Stimulated activated CD4-positive, alpha-beta T cell treated with anti-CD3 and anti-CD28 coated beads, Interleukin-15, amount 100 ng/mL, for 24 hours (primary cell): ENCODE data around the gene INCA1.

Experiments
- DNase-seq: peaks from one replicate; pipeline ENCODE4 v3.0.0-alpha.2; 2020

The INCA1 gene

DNA sequence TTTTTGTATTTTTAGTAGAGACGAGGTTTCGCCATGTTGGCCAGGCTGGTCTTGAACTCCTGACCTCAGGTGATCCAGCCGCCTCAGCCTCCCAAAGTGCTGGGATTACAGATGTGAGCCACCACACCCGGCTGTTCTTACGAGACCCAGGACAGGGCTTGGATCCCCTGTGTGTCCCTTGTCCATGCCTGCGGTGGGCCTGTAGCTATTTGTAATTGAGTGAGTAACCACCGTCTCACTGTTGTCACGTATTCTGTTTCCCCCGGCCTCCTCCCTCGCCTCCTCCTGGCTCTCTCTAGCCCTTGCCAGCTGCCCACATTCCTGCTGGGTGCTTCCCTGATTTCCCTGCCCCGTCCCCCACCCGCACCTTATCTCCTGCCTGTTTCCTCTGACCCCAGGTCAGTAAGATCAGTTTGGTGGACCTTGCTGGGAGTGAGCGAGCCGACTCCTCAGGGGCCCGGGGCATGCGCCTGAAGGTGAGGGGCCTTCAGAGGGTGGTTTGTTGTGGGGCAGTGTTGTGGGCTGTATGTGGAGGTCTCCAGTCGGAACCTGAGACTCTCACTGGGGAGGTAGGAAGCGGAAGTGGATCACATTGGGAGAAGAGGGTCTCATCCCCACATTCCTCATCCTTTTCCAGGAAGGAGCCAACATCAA is 6.0 kb upstream of the INCA1 start:
- DNase-seq, result no peak

DNA sequence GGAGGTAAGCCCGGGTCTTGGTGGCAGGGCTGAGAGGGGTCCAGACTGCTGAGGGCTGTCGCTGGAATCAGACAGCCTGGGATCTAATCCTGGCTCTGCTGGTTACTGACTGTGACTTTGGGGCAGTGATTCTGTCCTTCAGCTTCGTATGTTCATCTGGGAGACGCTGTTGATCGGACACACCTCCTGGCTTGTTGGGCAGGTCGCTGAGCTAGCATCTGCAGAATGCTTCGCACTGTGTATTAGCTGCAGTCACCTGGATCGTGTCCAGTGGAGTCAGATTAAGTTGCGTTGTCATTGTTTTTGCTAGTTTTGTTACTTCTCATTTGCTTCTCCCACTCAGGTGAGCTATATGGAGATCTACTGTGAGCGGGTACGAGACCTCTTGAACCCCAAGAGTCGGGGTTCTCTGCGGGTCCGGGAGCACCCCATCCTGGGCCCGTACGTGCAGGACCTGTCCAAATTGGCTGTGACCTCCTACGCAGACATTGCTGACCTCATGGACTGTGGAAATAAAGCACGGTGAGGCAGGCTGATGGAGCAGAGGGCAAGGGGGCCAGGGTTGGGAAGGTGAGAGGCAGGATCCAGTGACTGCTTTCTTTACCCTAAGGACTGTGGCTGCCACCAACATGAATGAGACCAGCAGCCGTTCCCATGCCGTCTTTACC is 4.9 kb upstream of the INCA1 start:
- DNase-seq, result no peak

DNA sequence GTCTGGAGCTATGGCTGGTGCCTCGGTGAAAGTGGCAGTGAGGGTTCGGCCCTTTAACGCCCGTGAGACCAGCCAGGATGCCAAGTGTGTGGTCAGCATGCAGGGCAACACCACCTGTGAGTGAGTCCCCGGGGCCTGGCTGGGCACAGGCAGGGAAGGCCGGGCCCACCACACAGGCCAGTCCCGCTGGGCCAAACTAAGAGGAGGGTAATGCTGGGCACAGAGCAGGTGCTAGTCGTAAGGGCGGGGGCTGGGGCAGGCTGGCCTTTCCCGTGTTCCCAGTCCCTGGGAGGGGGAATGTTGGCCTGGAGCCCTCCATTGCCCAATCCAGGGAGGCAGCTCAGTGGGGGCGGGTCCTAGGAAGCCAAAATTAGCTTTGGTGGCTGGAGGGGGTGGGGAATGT is 2.9 kb upstream of the INCA1 start:
- no peak for DNase-seq

DNA sequence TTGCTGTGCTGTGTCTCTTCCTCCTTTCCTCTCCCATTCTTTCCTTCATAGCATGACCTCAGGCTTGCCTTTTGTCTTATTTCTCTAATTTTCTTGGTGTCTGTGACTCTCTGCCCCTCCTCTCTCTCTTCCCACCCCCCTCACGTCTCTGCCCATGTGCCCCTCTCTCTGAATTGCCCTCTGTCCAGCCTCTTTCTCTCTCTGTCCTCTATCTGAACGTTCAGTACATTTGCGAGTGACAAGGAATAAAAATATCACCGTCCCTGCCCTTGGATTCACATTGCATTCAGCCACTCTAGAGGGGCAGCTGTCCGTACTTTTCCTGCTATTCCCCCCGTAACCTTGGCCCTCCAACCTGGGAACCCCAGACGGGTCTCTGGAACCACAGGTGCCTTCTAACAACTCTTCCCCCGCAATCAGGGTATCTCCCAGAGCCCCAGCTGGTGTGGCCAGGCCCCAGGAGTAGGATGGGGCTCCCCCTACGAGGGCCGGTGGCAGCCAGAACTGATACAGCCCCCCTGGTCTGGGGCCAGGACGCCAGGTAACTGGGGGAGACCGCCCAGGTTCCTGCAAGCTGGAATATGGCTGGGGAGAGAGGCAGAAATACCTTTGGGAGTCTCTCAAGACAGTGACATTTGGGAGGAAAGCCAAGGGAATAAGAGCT is 2.2 kb upstream of the INCA1 start:
- no peak for DNase-seq

DNA sequence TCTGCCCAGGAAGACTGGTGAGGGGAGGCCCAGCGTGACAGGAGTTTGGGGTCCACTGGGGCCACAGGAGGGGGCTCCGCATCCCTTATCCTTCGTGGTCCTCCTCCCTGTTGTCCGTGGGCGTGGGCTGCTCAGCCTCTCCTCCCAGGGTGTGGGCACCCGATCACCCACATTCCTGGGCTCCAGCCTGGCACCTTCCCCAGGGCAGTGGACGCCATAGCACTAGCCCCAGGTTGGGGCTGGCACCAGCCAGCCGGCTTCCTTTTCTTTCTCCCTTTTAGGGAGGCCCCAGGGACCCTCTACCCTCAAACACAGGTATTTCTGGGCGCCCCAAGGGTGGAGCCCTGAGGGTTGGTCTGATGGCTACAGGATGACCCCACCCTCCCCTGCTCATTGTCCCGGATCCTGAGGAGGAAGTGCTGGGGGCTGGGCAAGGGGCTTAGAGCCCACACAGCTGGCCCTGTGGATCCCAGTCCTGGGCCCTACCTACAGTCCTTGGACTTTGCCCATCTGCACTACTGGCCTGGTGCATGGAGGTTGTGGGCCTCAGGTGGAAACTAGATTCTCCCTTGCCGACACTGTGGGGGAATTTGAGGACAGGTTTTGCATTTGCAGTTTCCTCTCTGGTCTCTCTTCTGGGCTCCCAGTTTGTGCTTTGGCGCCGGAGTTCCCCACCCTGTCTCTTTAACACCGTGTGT is 1.6 kb upstream of the INCA1 start:
- no peak for DNase-seq

DNA sequence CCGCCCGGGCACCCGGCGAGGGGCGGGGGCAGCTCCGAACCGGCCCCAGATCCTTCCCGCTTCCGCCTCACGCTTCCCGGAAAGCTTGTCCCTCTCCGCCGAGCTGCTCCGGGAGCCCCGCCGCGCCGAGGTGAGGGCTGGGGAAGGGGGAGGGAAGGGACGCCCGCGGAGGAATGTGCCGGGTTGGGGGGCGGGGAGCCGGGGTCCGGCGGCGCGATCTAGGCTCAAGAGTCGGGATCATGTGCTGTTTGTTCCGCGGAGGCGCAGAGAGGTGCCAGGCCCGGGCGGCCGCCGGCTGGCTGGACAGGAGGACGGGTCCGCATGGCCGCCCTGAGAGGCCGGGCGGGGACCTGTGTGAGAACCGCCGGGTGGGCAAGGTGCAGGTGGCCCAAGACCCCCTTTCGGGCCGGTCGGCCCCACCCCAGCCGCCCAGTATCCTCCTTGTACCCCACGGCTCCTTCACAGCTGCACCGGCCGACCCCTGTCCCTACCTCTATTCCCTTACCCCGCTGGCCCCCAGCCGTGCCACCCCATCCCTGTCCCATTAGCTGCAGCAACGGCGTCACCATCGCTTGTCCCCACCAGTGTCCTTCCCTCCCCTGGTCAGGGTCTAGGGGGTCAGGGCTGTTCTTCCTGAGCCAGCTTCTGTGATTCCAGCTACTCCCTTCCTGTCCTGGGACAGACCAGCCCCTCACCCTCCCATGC is 857 bp upstream of the INCA1 start:
- DNase-seq, result no peak

DNA sequence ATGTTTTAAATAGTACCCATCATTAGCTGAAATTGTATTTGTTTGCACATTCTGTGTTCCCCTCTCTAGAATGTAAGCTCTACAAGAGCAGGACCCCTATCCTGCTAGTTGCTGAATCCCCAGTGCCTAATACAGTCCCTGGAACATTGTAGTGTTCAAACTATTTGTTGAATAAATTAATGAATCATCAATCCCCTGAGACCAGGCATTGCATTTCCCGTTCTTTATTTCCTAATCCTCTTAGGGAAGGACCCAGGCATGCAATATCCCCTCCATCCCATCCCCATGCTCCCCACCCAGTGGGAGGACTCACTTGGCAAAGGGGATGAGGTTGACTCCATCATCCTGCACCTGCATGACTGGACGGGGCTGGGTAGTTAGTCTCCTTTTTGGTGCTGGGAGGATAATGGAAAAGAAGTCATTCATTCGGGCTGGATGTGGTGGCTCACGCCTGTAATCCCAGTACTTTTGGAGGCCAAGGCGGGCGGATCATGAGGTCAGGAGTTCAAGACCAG is 3.2 kb downstream of the INCA1 start:
- no peak for DNase-seq

DNA sequence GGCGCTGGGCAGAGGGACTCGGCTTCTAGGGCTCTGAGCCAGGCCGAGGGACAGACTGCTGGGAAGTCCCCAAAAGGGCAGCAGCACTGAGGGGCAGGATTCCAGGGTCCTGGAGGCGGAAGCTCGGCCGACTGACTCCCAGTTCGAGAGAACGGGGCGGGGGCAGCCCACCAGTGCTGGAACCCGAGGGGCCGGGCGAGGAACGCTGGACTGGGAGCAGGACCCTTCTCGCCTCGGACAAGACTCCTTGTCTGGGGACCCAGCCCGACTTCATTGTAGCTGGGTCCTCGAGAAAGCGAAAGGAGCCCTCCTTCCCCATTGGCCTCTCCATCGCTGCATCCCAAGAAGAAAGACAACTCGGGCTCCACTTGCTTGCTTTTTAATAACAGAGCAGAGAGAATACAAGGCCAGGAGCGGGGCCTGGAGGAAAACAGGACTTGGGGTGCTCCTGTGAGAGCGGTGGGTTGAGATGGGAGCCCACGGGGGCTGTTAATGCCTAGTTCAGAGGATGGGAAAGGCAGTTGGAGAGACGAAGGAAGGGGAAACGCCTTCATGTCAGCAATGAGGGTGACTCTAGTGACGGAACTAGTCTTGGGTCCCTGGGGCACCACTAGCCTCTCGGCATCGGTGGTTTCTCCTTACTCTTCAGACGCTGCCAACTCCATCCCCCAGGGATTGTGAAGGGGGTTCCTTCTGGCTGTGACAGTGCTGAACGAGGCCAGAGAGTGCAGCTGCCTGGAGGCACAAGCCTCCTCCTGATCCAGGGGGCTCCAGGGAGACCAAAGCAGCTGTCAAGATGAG is 9.4 kb downstream of the INCA1 start:
- DNase-seq, result no peak

DNA sequence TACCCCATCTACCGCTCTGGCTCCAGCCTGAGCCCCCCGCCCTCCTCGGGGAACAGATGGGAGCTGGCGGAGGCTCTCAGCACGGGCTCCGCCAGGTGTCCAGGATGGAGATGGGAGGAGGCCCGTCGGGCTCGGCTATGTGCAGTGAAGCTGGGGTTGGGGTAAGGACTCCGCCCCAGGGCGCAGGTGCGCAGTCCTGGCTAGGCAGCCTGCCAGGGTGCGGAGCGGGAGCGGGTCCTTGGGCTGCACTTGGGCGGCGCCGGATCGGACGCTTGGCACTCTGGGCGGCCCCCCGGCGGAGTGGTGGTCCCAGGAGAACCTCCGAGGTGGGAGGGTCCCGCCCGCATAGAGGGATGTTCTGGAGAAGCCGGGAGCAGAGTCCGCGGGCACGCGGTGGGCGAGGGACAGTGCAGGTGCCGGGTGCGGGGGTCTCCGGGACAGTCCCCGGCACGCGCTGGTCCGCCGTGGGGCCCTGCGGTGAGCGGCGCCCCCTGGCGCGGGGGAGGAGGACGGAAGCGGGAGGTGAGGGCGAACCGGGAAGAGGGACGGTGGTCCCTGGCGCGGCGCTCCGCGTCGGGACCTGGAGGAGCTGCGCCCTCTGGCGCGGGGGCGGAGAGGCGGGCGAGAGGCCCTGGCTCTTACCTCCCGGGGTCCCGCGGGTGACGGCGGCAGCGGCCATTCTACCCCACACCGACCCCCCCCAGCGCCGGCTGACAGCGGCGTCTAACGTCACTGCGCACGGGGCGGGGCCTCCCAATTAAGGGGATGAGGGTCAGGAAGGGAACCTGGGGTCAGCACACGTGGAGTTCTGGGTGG is 10.2 kb downstream of the INCA1 start, which contains the start of gene CAMTA2:
Gene CAMTA2, minus strand, starts transcription at position 725 of the 816 bp plus-strand sequence. CDS start 1,453 bp downstream, outside the sequence.
- DNase-seq, result peak; percentile 95

DNA sequence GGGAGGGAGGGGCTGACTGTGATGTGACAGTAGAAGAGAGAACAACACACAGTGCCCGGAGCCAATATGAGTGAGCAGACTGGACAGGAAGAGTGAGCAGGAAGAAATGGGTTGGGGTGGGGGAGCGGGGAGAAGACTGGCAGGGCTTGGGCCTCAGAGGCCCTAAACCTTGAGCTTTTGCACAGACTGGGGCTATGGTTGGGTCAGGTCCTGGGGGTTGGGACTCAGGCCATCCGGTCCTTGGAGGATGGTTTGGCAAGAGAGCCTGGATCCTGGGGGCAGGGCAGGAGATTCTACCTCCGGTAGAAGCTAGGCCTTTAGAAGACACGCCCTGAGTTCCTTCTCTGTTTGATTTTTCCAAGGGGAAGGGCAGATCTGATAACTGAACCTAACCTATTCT is 10.9 kb downstream of the INCA1 start:
- DNase-seq, result no peak

DNA sequence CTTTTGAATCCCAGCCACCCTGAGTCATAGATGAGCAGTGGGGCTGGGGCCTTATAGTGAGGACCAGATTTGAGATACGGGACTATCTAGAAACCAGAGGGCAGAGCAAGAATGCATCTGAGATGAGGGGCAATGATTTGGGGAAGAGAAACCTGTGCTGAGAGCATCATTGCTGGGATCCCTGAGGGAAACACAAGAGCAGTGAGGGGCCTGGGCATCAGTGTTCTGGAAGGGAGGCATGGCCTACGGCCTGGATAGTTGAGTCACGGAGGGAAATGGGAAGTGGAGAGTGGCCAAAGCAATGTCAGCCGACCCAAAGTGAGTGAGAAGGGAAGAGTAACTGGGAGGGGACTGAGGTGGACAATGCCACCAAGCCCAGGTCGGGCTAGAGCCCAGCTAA is 15.0 kb downstream of the INCA1 start:
- no peak for DNase-seq

DNA sequence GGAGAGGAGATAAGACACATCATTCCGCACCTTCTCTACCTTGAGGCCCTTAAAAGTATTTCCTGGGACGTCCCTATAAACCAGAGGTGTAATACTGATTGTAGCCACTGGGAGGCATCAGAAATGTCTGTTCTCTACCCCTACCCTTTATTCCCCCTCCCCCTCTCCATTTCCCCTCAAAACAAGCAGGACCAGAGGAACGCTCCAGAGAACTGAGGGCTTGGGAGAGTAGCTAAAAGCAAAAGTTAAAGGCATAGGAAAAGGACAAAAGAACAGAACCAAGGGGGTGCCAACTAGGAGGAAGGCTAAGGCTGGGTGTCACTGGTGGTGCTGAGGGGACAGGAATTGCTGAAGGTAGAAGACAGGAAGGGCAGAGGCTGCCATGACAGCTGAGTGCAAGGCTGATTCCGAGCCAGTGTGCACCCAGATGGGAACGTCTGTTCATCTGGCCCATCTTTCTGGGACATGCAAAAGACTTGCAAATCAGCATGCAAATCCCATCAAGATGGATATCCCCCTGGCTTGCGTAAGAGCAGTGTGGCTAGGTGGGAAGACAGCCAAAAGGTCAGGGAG is 16.6 kb downstream of the INCA1 start:
- peak; percentile 54 for DNase-seq

DNA sequence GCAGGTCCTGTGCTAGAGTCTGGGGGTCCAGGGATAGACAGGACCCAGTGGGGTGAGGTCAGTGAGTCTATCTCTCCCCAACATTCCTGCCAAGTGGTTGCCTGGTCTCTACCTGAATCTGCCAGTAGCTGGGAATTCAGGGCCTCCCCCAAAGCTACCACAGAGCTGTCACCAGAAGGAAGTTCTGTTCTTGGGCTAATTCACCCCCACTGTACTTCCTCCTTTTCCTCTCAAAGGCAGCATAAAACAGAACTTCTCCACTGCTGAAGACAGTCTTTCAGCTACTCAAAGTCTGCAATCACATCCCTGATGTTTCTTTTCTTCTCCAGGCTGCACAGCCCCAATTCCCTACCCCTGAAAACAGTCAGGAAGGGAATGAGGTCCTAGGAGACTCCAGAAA is 18.6 kb downstream of the INCA1 start:
- DNase-seq, result no peak

DNA sequence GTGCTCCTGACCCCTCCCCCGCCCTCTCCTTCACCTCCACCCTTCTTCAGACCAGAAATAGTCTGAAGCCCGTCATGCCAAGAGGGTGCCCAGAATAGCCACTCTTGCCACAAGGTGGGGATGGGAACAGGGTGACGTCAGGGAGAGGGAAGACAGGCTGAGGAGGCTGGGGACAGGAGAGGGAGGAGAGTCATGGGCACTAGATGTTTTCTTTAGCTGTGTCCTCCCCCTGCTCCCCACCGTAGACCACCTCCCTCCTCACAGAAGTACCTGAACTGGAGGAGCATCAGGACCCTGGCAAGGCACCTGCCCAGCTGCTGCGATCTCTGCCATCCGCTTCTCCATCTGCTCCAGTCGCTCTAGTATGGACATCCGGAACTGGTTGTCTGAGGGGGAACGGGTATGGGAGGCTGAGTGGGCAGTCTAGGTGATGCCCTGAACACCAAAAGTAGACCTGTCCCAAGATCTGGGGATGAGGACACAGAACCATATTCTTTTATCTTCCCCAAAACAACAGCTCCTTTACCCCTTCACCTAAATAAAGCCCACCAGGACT is 23.1 kb downstream of the INCA1 start:
- DNase-seq, result no peak

DNA sequence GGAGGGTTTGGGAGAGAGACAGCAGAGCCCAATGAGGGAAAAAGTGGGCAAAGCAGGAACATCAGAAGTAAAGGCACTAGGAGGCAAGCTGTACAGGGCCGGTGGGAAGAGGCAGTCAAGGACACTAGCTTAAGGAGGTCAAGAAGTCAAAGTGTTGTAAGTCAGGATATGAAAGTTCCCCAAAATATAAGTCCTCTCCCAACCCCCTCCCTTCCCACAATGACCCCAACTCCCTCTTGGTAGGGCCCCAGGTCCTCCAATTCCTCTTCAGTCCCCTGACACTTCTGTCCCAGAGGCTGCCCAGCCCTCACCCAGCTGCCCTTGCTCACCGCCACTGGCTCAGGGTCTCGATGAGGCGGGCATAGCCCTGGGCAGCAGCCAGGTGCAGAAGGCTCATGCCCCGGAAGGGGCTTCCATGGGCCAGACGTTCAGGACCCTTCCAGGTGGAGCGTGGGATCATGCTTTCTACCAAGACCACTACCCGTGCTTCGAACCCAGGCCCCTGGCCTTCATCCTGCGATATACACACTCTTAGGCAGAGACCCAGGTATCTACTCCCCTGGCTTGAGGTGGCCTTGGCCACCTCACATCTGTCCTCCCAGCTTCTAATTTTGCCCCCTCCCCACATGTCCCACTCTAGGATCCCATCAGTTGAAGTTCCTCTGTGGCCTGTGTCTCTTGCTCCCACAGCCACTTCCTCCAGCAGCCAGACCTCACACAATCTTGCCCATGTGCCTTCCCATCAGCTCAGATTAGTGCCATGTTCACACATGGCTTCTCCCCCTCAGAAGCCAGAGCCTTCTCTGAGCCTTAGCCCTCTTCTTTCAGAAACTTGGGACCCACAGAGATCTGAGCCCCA is 23.8 kb downstream of the INCA1 start:
- DNase-seq, result no peak

DNA sequence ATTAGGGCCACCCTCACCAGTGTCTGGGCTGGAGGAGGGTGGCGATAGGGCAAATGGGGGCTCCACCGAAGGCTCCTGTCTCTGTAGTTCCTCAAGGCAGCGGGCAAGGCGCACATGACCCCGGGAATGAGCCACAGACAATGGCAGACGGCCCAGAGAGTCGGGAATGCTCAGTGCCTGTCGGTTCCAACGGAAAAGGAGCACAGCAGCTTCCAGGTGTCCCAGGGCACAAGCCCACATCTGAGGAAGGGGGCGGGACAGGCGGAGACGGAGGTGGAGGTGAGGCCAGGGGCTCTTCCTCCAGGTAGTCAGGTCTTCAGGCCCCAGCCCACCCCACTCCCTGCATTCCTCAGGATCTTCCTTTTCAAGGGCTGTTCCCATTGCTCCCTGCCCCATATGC is 24.6 kb downstream of the INCA1 start:
- no peak for DNase-seq

DNA sequence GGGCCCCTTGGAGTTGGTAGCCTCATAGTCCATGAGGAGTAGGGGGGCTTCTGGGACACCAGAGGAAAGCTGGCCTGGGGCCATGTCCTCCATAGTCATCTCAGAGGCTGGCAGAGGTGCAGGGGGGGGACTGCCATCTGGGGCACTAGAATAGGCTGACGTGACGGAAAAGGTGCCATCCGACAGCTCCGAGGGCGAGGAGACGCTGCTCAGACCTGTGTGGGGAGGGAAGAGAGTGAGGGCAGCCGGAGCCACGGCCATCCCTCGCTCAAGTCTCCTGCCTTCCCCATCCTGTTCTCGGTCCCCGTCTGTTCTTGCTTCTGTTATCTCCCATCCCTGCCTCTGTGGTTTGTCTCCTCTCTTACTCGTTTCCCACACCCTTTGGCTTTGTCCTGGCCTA is 25.0 kb downstream of the INCA1 start:
- DNase-seq, result no peak

DNA sequence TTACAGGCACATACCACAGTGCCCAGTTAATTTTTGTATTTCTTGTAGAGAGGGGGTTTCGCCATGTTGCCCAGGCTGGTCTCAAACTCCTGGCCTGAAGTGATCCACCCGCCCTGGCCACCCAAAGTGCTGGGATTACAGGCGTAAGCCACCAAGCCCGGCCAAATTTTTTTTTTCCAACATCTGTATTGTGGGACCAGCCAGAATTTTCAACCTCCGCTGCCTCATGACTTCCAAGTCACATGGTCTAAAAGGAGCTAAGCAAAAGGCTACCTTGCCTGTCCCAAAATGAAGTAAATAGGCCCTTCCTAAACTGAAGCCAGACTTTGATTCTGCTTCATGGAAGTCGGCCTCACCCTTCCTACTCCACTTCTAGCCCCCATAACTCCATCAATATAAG is 25.5 kb downstream of the INCA1 start:
- no peak for DNase-seq

DNA sequence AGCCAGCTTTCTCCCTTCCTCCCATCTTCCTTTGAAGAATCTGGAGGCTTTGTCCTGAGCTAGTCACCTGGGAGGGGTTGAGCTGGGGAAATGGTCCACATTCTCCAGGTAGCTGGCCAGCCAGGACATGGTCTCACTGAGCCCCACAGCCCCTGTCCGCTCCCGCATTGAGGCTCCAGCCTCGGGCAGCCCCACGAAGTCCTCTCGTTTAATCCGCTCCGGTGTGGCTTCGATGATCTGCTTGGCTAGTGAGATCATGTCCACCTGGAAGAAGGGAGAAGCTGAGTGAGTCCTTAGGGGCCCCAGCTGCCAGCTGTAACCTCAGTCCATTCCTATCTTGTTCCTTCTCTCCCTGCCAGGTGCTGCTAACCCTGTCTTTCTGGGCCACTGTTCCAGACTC is 27.0 kb downstream of the INCA1 start:
- no peak for DNase-seq
